NCI-H128 (cell line): ENCODE data around the gene CASQ2.
A peak's percentile ranks its signal among the peaks of the same experiment; 100 is the strongest.
"Not testable (repeated sequence)": the region's sequence is repeated elsewhere in the genome, so short reads cannot be mapped to it uniquely, and the experiment has no call there.

Source experiments
- DNase-seq: peaks from one replicate; lab custom pipeline; 2025; ENCODE audit not compliant: unreplicated experiment; lab: John Stamatoyannopoulos, UW

Gene CASQ2

DNA sequence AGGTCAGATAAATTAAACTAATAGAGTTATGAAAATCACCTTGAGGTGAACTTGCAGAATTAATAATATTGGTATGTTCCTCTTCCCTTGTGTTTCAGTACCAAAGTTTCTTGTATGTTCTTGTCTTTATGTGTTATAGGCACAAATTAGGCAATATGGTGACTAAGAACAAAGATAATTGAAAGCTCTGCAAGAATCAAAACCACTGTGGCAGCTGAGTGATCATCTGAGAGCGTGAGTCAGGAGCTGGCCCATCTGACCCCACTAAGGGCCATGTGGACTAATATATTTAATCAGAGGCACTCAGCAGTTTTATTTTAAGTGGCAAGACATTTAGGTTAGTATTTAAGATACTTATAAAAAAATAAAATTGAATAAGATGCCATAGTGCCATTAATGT lies 12.8 kb upstream of the CASQ2 start:
- no peak for DNase-seq

DNA sequence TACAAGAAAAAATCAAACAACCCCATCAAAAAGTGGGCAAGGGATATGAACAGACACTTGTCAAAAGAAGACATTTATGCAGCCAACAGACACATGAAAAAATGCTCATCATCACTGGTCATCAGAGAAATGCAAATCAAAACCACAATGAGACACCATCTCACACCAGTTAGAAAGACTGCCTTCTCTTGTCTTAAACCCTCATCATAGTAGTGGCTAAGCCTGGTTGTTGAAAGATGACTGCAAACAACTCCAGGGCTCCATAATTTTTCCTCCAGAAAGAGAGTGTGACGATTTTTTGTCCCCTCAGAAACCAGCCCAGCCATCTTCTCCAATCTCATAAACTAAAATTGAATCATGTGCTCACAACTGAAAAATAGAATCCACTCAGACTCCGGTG lies 12.1 kb upstream of the CASQ2 start:
- not testable (repeated sequence) for DNase-seq

DNA sequence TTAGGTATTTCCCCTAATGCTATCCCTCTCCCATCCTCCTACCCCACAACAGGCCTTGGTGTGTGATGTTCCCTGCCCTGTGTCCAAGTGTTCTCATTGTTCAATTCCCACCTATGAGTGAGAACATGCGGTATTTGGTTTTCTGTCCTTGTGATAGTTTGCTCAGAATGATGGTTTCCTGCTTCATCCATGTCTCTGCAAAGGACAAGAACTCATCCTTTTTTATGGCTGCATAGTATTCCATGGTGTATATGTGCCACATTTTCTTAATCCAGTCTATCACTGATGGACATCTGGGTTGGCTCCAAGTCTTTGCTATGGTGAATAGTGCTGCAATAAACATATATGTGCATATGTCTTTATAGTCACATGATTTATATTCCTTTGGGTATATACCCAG lies 10.6 kb upstream of the CASQ2 start:
- not testable (repeated sequence) for DNase-seq

DNA sequence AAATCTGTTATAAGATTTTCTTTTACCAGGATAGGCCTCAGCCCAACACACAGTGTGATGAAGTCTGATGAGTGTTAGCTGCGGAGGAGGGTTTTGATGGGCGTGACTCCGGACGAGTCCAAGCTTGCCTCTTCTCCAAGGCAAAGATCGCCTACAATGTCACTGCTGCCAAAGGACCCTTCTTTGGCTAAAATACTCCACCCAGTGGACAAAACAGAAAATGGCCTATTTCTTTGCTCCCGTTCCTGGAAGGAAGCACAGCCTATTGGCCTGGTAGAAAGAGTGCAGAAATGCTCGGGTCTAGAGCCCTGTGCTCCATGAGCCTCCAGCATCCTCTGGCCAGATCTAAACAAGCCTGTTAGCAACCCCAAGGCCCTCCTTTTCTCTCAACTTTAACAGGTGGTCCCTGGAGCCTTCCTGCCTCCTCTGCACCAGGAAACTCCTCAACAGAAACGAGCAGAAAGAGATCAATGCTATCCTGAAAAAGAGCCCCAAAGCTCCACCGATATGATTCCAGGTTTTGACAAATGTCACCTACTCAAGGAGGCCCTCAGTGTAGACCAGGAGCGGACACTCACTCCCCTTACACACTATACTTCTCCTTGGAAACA lies 3.4 kb upstream of the CASQ2 start:
- peak; percentile 79 for DNase-seq

DNA sequence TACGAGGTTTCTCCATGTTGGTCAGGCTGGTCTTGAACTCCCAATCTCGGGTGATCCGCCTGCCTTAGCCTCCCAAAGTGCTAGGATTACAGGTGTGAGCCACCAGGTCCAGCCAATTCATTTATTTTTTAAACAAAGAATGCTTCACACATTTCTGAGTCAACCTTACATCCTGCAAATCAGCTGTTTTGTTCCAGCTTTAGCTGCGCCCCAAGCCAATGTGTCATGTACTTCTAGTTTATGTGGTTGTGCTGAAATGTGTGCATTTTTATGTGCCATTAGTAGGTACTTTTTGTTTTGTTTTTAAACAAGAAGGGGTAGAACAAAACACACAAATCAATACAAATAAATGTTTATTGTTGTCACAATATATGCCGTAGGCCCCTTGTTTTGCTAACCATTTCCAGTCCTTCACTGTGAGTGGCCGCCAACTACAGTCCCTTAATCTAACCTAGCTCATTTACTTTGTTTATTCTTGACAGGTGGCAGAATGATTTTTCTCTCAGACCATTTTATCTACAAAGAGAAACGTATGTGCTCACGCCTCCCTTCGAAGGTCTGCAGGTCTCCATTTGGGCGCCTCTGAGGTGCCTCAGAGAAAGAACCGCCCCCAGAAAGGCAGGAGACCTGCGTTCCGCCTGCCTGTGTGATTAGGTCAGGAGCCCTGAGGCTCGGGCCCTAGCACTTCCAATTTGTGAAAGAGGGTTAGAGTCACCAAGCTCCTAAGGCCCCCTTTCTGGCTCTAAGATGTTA lies 2.8 kb upstream of the CASQ2 start:
- DNase-seq = no peak

DNA sequence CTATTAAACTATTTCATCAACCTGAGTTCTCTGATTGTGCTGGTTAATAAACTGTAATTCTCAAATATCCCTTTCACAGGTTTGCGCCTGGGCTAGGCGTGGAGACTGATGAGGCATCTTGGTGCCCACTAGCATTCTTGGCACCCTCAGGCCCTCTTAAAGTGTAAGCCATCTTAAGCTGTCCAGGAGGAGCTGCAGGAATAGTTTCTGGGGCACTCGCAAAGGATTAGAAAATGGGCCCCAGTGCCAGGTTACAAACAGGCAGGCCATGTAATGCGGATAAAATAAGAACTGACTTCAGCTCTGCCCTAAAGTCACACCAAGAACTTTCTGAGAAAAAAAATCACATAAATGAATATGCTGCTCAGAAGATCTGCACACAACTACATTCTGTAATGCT lies 1.1 kb downstream of the CASQ2 start:
- no peak for DNase-seq

DNA sequence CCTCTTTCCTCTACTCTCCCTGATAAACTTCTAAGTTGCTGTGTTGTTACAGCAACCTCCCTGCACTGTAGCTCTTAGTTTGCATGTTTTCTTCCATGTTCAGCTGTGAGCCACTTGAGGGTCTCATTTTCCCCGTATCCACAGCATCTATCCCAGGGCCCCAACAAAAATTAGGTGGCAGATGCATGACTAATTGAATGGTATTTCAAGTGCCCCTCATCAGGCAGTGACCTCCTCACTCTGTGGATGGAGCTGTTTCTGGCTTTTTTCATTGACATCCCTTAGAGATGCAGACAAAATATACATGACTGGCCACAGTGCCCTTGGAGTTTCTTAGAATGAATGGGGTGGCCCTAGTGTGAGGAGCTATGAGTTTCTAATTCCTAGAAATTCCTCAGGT lies 3.4 kb downstream of the CASQ2 start:
- no peak for DNase-seq

DNA sequence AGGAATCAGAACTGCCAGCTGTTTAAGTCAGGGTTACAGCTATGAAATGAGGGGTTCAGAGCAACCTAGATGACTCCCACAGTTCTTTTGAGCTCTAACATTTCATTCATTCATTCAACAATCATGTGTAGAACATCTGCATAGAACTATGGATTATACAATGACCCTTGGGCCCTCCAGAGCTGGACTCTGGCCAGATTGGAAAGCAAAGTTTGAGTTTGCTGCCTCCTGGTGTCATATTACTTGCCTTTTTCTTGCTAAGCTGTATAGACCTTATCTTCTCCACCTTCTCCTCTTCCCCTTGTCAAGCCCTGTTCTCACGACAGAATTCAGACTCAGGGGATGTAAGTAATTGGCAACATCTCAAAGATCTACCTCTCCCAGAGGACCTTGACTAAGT lies 4.0 kb downstream of the CASQ2 start:
- no peak for DNase-seq

DNA sequence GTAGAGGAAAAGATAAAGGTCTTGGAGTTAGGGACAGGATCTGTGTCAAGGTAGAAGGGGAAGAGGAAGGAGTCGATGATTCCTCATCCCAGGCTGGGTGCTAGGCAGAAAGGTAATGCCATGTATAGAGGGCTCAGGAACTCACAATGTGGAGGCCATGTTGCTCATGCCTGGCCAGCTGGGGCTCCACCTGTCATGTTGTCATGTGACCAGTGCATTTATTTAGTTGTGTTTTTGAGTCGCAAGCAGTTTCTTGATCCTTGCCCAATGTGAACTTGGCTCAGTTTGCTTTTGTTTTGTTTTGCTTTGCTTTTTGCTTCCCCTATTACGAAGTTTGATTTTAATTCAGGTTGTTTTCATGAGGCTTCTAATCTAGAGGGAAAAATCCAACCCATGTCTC lies 5.7 kb downstream of the CASQ2 start:
- no peak for DNase-seq

DNA sequence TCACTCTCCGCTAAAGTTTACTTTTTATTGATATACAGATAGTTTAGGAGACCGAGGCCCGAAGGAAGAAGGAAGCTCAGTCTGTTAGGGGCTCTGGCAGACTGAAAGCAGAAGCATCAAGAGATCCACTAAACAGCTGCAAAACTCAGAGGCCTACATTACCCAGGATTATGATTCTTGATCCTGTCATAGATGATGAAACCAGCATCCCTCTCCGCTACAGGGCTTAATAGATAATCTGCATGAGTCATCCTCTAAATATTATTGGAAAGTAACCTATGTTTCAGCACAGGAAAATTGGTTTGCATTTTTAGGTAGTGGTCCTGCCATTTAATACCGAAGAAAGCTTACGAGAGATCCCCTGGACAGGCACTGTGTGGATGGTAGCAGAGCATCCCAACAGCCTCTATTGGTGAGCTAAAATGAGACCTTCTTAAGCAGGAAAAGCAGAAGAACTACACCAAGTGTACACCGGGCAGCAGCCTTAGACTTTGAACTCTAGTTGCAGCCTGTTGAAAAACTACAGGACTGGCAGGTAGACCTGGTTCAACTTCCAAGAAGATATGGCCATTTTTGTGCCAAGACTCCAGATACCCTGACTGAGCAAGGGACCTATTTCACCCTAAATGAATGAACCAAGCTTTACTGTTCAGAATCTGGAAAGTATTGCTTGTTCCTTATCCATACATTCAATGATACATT lies 6.8 kb downstream of the CASQ2 start:
- DNase-seq = no peak

DNA sequence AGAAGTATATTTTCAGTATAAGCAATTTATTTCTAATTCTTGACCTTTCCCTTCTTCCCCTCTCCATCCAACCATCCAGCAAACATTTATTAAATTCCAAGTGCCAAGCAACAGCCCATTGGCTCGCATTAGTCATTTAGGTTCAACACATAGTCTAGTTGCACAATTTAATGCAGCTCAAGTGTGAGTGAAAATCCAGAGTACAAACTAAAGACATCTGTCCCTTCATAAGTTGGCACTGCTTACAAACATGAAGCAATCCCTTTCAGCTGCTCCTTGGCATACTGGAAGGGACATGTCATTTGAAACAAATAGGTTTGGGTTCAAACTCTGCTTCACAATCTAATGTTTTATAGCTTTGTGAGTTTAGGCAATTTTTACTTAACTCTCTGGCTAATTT lies 10.7 kb downstream of the CASQ2 start:
- no peak for DNase-seq

DNA sequence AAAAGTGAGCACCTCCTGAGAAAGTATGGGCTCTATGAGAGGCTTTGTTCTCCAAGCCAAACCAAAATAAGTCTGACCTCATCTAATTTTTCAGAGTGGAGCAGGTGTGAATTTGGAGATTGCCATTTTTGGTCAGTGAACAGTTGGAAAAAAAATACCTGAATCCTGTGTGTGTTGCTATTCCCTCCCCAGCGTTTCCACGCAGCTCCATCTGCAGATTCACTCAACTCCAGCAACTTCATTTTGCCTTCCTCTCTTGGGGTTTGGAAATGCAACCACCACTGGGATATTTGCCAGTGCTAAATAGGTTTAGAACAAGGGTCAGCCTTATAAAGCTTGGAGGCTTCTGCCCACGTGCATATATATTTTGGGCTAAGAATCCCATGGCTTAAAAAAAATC lies 11.2 kb downstream of the CASQ2 start:
- no peak for DNase-seq

DNA sequence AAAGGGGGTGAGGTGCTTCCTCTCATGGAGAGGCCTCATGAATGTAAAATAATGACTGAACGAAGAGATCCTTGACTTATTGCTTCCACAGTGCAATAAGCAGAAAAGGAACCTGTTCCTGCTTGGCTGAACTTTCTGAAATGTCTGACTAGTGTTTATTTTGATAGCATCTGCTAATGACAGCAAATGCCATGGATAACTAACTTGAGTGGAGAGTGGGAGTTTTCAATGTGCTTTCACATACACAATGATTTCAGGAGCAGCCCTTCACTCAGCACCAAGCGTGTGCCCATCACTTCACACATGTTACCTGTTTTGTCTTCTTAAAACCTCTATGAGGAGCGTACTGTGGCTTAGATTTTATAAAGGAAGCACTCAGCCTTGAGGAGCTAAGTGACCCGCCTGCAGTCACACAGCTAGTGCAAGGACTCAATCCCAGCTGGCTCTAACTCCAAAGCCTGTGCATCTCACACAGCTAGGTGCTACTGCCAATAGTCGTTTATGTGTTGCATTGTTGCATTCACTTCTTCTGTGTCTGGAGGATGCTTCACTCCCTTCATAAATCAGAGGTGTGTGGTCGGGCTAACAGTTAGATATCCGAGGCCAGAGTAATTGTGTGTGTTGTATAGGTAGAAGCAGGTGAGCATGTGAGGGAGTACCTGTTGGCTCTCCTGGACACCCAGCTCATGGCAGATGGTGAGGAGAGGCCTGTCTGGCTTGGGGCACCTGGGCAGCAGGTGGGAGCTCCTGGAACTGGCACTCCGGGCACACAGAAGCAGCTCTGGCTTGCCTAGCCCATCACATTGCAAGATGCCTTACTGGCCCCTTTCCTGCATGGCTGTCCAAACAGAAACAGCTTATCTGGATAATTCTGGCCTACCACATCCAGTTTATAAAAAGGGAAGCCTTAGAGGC lies 12.8 kb downstream of the CASQ2 start:
- no peak for DNase-seq

DNA sequence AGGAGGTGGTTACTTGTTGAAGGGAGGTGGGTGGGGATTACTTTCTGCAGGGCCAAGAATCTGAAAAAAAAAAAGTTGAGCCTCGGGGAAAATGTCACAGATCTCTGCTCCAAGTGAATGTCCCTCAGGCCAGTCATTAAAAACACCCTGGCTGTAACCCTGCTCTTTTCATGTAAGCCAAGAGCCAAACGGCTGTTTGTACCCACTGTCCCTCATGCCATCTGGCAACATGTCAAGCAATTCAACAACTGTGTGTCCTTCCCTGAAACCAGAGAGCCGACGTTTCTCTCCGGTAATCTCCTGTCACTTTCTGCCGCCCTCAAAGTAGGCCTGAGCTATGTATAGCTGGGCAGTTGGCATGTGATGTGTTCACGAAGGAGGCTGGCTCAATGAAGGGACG lies 14.7 kb downstream of the CASQ2 start:
- DNase-seq = no peak

DNA sequence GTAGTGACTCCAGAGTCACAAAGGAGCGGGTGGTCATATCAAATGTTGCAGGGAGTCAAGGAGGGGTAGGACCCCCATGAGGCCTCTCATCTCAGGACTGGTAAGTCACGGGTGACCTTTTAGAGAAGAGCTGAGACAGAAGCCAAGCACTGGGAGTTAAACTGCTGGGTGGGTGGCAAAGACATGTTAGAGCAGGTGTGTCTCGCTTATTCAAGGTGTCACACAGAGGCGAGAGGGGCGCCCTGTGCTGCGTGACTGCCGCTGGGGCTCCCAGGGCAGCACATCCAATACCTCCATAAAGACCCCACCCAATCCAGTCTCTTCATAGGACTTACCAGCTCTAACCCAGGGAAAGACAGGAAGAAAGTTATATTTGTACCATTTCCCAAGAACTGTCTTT lies 15.2 kb downstream of the CASQ2 start:
- DNase-seq = no peak

DNA sequence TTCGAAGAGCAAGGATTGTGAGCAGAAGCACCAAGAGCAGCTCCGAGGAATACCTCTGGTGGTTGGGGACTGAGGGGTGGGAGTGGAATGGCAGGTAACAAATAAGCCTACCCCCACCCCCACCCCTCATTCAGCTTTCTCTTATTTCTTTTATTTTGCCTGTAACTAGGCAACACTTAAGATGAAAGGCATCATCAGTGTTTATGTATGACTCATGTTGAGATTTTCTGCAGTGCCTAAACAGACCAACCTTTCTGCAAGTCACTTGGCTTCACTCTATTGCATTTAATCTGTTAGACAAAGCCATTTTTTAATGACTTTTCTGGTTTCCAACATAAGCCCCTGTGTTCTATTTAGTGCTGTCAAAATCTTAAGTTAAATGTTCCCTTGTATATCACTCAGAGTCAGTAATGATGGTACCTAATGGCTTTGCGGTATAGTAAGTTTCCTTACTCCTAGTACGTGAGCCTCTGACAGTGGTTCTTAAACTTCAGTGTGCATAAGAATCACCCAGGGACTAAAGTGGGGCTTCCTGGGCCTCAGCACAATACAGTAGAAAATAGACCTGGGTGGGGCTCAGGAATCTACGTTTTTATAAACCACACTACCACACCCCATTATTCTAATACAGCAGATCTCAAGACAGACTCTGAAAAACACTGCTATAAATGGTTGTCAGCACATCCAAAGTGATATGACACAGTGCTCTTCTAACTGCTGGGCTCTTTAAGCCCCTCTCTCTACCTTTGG lies 19.9 kb downstream of the CASQ2 start:
- DNase-seq = no peak

DNA sequence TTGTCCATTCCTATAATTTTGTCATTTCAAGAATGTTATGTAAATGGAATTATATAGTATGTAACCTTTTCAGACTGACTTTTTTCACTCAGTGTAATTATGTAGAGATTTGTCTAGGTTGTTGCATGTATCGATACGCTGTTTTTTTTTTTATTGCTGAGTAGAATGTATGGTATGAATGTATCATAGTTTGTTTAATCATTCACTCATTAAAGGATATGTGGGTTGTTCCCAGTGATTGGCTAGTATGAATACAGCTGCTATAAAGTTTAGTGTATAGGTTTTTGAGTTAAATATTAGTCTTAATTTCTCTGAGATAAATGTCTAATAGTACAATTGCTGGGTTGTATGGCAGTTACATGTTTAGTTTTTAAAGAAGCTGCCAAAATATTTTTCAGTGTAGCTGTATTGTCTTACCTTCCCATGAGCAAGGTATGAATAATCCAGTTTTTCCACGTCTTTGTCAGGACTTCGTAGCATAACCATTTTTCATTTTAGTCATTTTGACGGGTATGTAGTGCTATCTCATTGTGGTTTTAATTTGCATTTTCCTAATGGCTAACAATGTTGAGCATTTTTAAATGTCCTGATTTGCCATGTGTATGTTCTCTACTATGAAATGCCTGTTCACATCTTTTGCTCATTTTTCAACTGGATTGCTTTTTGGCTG lies 22.4 kb downstream of the CASQ2 start:
- DNase-seq = no peak

DNA sequence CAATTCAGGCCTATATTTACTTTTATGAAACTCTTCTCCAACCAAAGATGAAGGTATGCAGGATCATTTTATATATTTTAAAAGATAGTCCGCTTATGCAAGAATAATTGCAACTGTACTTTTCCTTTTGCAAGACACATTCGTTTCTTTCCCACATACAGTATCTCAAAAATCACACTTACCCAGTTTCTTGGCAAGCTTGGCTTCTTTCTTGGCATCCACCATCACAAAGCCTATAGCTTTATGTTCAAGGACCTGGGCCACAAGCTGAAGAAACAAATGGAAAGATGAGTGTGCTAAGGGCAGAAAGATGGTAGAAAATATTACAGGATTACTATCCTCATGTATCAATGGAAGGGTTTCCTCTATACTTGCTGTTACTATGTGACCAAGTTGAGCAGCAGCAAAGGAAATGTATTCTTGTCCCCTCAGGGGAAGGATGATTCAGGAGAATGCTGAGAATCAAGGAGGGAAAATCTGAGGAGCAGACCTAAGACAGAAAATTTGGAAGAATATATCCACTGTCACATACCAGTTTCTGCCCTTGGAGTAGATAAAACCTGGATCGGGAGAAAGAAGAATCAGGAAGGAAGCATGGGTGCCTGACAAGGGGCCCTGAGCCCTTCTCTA lies 23.8 kb downstream of the CASQ2 start:
- DNase-seq = no peak

DNA sequence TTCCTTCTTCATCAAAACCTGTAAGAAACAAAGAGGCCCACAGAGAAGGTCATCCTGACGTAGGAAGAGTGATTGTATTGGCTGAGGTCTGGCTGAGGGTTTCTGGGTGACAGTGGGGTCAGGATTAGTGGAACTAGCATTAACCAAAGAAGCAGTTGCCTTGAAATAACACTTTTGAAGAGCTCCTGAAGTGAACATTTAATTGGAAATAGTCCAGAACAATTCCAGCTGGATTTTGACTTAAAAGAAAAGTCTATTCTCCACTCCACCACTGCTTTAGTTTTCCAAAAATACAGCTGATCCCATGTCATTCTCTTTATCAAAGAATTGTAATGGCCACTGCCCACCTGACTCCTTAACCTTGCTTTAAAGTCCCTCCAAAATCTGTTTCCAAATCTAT lies 27.7 kb downstream of the CASQ2 start:
- DNase-seq = no peak

DNA sequence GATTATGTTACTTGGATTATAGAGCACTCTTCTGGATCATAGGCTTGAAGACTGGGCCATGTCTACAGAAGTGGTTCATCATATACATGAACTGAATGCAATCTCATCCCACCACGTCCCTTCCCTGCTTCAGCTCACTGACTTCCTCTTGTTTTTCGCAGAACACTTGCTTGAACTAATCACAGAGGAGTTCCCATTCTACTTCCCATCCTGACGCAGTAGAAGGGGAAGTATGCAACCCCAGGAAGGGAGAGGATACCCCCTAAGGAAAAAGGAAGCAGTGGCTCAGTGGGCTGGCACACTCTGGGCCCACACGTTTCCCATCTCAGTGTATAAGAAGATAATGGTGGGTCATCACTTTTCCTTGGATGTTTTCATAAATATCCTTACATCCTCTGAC lies 36.2 kb downstream of the CASQ2 start:
- DNase-seq = no peak
